ENCODE data around the gene SND1. TPM values are rescaled to one million over a fixed set of nuclear protein-coding genes. Genes with fewer than 3 reads are reported as not detected.
A peak's percentile ranks its signal among the peaks of the same experiment; 100 is the strongest.
"Not testable (repeated sequence)": the region's sequence is repeated elsewhere in the genome, so short reads cannot be mapped to it uniquely, and the experiment has no call there.

SND1 gene
- total RNA-seq, 1 donor from 2014 or later = 125 TPM

- peak; percentile 11 for ATAC-seq
- no peak for DNase-seq (ENCODE audit: low spot score)
These were observed 993 bp upstream of the SND1 start for GRCh38 chr7:127650847-127651555.

DNA sequence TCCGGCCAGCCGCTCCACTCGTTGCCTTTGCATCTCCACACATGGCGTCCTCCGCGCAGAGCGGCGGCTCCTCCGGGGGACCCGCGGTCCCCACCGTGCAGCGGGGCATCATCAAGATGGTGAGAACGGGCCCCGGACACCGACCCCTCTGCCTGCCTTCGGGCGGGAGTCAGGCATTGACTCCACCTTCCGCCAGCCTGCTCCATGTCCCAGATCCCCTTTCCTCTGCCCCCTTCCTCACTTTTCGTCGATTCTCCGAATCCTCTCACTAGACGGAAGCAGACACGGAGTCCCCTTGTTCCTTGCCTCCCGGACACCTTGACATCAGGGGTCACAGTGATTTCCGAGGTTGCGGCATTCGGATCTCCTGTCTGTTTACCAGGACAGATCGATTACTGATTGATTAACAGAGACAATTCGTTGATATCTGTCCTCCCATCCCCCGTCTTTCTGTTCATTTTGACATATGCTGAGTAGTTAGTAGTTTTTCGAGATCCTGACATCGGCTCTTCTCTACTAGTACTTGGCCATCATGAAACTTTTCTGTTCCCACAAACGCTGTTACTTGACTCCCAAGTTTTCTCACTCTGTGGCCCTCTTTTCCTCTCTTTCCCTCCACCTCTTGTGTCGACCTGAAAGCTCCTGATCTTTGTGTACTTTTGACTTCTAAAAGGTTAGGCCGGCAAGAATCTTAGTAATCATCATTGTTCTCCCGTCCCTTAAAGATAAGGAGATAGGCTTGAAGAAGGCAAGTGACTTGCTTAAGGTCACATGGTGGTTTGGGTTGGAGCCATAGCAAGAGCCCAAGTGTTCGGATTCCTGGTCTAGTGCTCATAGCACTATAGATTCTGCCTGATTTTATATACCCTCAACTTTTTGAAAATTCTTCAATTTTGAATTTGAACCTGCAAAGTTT is 597 bp downstream of the SND1 start:
- DNase-seq (ENCODE audit: low spot score) = no peak
- intact Hi-C loops (cut with DNase I) = no loop called here
- ATAC-seq = no peak

More at GRCh38 chr7:127650847-127651555, 993 bp upstream of the SND1 start:
- intact Hi-C loops (cut with DNase I) = no loop called here

GRCh38 chr7:127653396-127653795 is 1.4 kb downstream of the SND1 start:
- intact Hi-C loops (cut with DNase I) = no loop called here
- DNase-seq (ENCODE audit: low spot score) (no peak), ATAC-seq (no peak)

DNA sequence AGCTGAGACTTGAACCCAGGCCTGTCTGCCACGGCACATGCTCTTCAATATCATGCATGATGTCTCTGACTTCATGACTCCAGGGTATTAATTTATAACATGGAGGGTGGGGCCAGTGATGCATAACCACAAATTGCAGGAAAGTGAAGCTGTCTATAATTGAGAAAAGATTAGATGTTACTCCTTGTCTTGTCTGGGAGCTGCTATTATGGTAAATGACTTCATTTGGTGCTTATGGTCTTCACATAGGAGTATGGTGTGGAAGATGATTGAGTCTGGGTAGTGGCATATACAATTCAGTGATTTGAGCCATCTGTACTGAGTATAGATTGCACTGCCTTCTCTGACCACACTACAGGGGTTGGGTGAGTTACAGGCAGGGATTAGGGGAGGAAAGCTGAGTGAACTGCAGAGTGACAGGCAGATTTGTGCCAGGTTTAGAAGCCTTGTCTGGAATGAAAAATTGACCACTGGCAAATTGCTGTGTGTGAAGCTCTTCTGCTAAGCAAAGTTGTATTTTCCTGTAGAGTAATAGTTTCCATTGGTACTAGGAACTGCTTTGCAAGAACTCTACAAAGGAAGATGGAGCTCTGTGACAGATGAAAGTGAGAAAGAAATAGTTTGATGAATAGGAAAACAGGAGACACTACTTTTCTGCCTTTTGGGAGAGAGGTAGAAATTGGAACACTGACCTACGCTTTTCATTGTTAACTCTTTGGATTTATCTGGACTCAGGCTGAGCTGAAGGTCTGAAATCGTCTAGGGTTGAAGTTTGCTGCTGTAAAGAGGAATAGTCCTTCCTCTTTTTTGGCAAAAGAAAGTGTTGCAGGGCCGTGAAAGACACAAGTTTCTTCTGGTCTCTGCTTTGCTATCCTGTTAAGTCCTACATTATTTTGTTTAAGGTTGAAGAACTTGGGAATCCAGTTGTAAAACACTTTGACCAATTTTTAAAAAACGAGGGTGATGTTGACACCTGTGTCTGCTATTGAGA is 2.7 kb downstream of the SND1 start:
- DNase-seq (ENCODE audit: low spot score) (no peak), ATAC-seq (no peak)
- intact Hi-C loops (cut with DNase I) = no loop called here

DNA sequence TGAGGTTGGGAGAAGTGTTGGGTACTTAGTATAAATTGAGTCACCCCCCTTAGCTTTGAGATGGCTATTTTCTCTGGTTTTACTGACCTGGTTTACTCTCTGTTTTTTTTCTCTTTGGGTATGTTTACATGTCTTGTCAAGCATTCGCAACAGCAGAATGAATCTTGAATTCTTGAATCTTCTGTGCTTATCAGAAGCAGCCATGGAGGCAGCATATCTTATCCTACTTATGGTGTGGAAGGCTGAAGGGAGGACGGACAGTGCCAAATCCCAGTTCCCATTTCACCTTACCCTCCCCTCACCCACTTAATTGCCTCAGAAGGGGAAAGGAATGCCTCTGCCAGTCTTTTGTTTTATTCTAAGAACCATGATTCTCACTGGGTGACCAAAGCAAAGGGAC is 3.7 kb downstream of the SND1 start:
- ATAC-seq (no peak), DNase-seq (ENCODE audit: low spot score) (no peak)
- intact Hi-C loops (cut with DNase I) = no loop called here

DNA sequence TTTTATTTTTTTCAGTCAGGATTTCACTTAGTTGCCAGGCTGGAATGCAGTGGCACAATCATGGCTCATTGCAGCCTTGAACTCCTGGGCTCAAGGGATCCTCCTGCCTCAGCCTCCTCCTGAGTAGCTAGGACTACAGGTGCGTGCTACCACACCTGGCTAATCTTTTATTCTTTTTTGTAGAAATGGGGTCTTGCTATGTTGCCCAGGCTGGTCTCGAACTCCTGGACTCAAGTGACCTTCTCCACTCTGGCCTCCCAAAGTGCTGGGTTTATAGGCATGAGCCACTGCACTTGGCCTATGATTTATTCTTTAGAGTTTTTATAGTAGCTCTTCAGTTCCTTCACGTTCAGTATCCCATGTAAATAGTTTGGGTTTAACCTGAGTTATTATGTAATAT is 5.5 kb downstream of the SND1 start:
- DNase-seq (ENCODE audit: low spot score) = no peak
- intact Hi-C loops (cut with DNase I) = no loop called here
- ATAC-seq = no peak

- ATAC-seq (no peak), DNase-seq (ENCODE audit: low spot score) (no peak)
- intact Hi-C loops (cut with DNase I) = no loop called here
These were observed 7.1 kb downstream of the SND1 start for GRCh38 chr7:127658970-127659630.

GRCh38 chr7:127665922-127666321 is 13.9 kb downstream of the SND1 start:
- intact Hi-C loops (cut with DNase I) = no loop called here
- DNase-seq (ENCODE audit: low spot score) (no peak), ATAC-seq (no peak)

- ATAC-seq = no peak
These were observed 14.6 kb downstream of the SND1 start for GRCh38 chr7:127666602-127667001.

DNA sequence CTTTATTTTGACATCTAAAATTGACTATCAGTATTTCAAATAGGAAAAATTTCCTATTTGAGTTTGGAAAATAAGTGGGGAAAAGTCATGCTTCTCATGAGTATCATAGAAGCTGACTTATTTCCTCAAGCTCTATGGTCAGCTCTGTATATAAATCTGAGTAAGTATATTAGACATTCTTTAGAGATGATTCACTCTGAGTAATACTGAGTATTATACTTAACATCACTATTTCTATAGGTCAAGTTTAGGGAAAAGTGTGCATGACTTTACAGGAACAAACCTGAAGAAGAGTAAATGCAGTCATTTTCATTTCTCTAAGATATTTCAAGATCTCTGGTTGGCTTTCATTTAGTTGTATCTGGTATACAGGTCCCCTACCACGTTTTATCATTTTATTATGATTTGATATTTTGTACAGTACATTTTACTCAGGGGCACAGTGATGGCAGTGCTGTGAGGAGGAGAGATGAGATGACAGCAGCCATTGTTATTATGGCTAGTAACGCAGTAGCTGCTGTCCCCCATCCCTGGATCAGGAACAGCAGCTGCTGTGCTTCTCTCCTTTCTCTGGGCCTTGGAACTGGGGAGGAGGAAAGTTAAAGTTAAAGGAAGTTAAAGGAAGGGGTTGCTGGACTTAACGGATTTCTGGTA is 15.2 kb downstream of the SND1 start:
- no peak for DNase-seq (ENCODE audit: low spot score)
- ATAC-seq = no peak
- intact Hi-C loops (cut with DNase I) = no loop called here

More at GRCh38 chr7:127666602-127667001, 14.6 kb downstream of the SND1 start:
- DNase-seq (ENCODE audit: low spot score) = no peak
- intact Hi-C loops (cut with DNase I) = no loop called here

GRCh38 chr7:127667759-127668530 is 16.0 kb downstream of the SND1 start:
- intact Hi-C loops (cut with DNase I) = no loop called here
- DNase-seq (ENCODE audit: low spot score) = no peak
- ATAC-seq = peak; percentile 65

DNA sequence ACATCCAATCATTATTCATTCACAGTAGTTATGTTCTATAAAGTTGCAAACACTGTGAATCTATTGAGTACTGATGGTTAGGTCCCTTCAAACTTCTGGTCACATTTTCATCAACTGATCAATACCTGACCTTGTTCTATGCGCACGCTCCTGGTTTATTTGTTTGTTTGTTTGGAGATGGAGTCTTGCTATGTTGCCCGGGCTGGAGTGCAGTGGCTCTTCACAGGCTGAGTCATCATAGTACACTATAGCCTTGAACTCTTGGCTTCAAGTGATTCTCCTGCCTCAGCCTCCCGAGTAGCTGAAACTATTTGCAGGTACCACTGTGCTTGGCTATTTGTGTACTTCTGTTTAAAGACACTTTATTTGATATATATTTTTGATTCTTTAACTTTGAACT is 19.3 kb downstream of the SND1 start:
- DNase-seq (ENCODE audit: low spot score) (no peak), ATAC-seq (no peak)
- intact Hi-C loops (cut with DNase I) = no loop called here

DNA sequence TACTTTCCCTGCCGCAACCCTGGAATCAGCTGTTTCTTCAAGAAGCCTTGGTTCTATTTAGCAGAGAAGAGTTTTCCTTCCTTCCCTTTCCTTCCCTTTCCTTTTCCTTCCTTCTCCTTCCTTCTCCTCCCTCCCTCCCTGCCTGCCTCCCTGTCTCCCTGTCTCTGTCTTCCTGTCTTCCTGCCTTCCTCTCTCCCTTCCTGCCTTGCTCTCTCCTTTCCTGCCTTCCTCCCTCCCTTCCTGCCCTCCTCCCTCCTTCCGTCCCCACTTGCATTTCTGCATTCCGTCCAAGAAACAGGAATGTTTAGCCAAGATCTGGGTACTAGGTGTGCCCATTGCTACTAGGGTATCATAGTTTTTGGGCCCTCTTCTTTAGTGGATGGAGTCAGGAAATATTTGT is 21.9 kb downstream of the SND1 start:
- no peak for DNase-seq (ENCODE audit: low spot score)
- no peak for ATAC-seq
- intact Hi-C loops (cut with DNase I) = no loop called here

DNA sequence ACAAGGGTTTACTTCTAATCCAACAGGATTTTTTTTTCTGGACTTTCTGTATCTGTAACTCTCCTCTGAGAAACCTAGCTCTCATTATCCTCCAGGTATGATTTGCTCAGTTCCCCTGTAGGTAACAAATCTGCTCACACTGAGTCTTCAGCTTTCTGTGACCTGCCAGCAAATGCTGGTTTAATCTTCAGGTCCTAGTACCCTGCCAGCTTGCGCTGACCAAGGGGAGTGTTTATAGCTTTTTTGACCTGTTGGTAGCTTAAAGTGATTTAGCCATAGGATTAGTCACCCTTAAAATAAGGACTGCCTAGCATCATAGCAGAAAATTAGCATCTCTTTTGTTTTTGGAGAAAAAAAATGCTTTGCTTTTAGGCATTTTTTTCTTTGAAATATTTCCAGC is 22.4 kb downstream of the SND1 start:
- ATAC-seq (no peak), DNase-seq (ENCODE audit: low spot score) (no peak)
- intact Hi-C loops (cut with DNase I) = no loop called here

- ATAC-seq; intact Hi-C loops (cut with DNase I); DNase-seq (ENCODE audit: low spot score): not testable (repeated sequence)
These were observed 22.9 kb downstream of the SND1 start for GRCh38 chr7:127674923-127675322.

- intact Hi-C loops (cut with DNase I) = no loop called here
- ATAC-seq (no peak), DNase-seq (ENCODE audit: low spot score) (no peak)
These were observed 23.7 kb downstream of the SND1 start for GRCh38 chr7:127675721-127676120.

DNA sequence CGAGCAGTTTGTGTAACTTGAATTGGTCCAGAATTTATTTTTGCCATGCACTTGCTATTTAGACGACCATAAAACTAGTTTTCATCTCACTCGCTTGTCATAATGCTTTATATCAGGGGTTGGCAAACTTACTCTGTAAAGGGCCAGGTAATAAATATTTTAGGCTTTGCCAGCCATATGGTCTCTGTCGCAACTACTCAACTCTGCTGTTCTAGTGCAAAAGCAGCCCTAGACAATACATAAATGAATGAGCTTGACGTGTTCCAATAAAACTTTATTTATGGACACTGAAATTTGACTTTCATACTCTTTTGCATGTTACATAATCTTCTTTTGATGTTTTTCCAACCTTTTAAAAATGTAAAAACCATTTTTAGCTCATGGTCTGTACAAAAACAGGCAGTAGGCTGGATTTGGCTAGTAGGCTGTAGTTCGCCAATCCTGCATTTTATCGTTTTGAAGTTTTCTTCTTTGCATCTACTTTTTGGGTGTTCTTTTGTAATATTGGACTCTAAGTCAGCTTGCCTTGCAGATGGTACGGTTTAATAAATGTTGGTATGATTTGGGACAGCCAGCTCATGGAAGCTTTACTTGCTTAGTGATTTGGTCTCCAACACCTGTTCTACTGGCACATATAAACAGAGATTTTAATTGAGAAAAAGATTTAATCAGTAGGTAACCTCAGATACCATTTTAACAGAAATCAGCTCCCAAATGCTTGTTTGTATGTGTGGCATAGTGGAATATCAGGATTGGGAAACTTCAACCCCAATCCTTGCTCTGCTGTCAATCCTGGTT is 25.6 kb downstream of the SND1 start:
- ATAC-seq = no peak
- DNase-seq (ENCODE audit: low spot score) = no peak

More for the DNA sequence above, 25.6 kb downstream of the SND1 start:
- intact Hi-C loops (cut with DNase I) = no loop called here

Data from sciatic nerve (tissue), 2 donors.